Fibroblast of lung (primary cell): Measurements from ENCODE around the gene SENP1.

ENCODE experiments used
- EZH2 ChIP-seq: IDR thresholded peaks from 2 replicates; pipeline ENCODE4 v1.5.1; 2012; ENCODE audit warnings: low read length, control low read depth, mild to moderate bottlenecking; ENCODE audit errors: missing control alignments
- TF ChIP-seq, protein P1 (sequence below), 2 donors: IDR thresholded peaks in 1 of 2; conservative IDR thresholded peaks in 1 of 2; 1 replicate in 1 of 2; 2 replicates in 1 of 2; pipeline ENCODE4 v1.5.1; 2011 to 2012; ENCODE audit warnings: low read length in 2 of 2, control low read depth in 1 of 2, inconsistent platforms in 1 of 2, low read depth in 1 of 2, mild to moderate bottlenecking in 1 of 2

DNA sequence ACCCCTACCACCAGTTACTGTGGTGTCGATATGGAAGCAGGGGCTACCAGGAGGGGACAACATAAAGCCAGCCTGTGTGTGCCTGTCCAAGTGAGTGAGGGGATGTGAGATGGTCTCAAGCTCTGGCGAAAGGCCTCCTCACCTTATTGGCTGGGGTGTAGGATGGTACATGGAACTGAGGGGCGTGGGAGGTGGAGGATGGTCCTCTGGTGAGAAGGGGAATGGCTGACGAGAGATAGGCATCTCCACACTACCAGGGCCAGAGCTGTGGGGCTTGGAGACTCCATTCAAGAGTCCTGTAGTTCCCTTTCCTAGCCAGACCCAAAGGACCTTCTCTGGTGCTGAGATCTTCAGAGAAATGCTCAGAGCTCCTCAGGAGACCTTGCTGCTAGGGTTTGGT, 69.1 kb downstream of the SENP1 start:
- TF ChIP-seq, protein P1, sequence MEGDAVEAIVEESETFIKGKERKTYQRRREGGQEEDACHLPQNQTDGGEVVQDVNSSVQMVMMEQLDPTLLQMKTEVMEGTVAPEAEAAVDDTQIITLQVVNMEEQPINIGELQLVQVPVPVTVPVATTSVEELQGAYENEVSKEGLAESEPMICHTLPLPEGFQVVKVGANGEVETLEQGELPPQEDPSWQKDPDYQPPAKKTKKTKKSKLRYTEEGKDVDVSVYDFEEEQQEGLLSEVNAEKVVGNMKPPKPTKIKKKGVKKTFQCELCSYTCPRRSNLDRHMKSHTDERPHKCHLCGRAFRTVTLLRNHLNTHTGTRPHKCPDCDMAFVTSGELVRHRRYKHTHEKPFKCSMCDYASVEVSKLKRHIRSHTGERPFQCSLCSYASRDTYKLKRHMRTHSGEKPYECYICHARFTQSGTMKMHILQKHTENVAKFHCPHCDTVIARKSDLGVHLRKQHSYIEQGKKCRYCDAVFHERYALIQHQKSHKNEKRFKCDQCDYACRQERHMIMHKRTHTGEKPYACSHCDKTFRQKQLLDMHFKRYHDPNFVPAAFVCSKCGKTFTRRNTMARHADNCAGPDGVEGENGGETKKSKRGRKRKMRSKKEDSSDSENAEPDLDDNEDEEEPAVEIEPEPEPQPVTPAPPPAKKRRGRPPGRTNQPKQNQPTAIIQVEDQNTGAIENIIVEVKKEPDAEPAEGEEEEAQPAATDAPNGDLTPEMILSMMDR (conservative IDR thresholded peaks at IDR 0.05 in 1 of 2, IDR thresholded peaks at IDR 0.05 in 1 of 2; ENCODE audit: low read depth in 1 of 2, low read length in 2 of 2) = no peak
- no peak for TF ChIP-seq EZH2
